Epithelial cell of proximal tubule (primary cell): ENCODE measurements around the gene FZD2. TPM values are rescaled to one million over a fixed set of nuclear protein-coding genes. Genes with fewer than 3 reads are reported as not detected.

ENCODE experiments used
- DNase-seq: peaks from one replicate; pipeline ENCODE4 v3.0.0-alpha.2; 2011; ENCODE audit warnings: low read depth
- H3K4me3 ChIP-seq: 2 replicates; pipeline ENCODE4 v1.5.1; 2011; ENCODE audit warnings: low read depth, mild to moderate bottlenecking, low read length
- total RNA-seq: library from RNA; depleted of rRNA; stranded (reverse); fragments of >200 nt; gene quantifications from 2 replicates; pipeline ENCODE4 v1.2.3, GENCODE V29; 2015
- TF ChIP-seq, protein P1 (sequence below): conservative IDR thresholded peaks from 2 replicates; pipeline ENCODE4 v1.5.1; 2012; ENCODE audit warnings: low read depth, mild to moderate bottlenecking, low read length

FZD2 gene
- total RNA-seq, 1 donor from 2014 or later = 4.1 TPM

DNA sequence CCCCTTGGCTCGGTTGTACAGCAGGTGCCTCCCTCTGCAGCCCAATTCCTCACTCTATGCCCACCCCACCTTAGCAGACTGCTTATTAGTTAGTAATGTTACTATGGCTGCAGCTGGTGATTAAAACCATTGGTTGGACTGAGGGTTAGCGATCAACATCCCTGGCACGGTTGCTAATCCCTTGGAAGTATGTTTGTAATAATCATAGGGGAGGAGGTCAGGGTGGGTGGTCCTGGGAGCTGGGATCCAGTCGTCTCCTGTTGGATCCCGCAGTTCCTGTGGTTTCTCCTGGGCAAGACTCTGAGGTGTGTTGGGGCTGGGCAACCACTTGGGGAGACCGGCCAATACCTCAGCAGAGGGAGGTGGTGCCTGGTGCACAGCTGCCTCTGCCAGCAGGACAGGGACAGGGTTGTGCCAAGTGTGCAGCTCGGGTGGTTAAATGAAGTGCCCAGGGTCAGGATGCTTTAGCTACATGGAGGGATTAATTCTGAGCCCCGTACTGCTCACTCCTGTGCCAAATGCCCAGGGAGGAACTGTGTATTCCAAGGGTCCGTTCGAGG is 38.0 kb downstream of the FZD2 start:
- DNase-seq = no peak

DNA sequence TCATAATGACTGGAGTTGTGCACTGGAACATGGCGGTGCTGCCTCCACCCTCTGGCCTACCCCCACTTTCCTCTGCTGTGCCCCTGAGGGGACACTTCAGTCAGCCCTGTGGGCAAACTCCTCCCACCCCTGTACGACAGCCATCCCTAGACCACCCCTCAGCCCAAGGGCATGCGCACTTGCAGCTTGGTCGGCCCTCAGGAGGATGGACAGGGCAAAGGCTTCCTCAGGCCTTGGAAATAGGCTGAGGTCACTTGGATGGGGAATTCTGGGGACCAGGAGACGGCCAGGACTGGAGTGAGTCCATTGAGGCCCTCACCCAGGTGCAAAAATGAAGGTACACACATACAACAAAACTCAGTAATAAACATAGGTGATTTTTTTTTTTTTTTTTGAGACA is 41.0 kb downstream of the FZD2 start:
- TF ChIP-seq, protein P1, sequence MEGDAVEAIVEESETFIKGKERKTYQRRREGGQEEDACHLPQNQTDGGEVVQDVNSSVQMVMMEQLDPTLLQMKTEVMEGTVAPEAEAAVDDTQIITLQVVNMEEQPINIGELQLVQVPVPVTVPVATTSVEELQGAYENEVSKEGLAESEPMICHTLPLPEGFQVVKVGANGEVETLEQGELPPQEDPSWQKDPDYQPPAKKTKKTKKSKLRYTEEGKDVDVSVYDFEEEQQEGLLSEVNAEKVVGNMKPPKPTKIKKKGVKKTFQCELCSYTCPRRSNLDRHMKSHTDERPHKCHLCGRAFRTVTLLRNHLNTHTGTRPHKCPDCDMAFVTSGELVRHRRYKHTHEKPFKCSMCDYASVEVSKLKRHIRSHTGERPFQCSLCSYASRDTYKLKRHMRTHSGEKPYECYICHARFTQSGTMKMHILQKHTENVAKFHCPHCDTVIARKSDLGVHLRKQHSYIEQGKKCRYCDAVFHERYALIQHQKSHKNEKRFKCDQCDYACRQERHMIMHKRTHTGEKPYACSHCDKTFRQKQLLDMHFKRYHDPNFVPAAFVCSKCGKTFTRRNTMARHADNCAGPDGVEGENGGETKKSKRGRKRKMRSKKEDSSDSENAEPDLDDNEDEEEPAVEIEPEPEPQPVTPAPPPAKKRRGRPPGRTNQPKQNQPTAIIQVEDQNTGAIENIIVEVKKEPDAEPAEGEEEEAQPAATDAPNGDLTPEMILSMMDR = no peak
- DNase-seq = no peak
- no peak overlapping the region for H3K4me3 ChIP-seq

More for the DNA sequence above, 38.0 kb downstream of the FZD2 start:
- TF ChIP-seq, protein P1 = no peak
- H3K4me3 ChIP-seq = no peak overlapping the region

DNA sequence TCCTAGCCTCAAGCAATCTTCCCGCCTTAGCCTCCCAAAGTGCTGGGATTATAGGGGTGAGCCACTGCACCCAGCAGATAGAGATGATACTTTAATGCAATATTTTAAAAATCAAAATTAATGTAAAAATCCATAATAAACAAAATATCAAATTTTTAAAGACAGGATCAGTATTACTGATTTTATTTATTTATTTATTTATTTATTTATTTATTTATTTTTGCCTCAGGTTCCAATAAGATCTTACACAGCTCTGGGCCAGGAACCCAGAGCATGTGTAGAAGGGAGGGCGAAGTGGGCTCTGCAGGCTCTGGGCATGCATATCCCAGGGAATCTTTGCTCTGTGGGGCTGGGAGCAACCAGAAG is 41.6 kb downstream of the FZD2 start:
- H3K4me3 ChIP-seq = no peak overlapping the region
- TF ChIP-seq, protein P1 = no peak
- DNase-seq = no peak

DNA sequence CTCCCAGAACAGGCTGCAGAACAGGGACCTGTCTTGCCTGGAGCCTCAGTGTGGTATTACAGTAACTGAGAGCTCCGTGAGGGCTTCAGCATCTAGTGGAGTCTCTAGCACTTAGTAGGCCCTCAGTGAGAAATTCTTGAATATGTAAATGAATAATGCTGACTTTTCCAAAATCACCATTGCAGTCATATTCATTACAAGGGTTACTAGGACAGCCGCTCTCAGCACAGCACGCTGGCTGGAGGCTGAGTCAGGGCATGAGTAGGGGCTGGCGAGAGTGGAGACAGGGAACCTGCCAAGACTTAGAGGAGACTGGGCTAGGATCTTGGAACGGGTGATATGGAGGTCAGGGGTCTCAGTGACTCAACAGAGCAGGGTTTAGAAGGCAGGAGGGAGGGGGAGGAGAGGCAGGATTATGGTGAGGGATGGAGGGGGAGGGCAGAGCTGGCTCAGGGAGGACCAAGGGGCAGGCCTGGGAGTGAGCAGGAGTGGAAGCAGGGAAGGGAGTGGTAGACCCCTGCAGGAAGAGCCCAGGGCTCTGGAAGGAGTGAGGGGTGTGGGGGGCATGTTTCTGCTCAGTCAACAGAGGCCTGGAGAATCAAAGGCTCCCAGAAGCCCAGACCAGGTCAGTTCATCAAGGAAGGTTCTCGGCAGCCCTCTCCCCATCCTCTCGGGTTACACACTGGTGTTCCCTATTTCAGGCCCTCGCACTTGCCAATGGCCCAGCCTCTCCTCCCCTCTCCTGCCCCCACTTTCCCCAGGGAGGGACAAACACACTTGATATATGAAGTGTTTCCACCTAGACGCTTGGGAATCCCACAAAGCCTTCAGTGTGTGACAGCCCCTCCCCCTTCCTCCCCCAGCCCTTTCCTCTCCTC is 42.3 kb downstream of the FZD2 start:
- DNase-seq = peak; percentile 37
- TF ChIP-seq, protein P1 = no peak
- H3K4me3 ChIP-seq = no peak overlapping the region

- no peak for DNase-seq
- TF ChIP-seq, protein P1 = no peak
- no peak overlapping the region for H3K4me3 ChIP-seq
Observed at GRCh38 chr17:44601539-44601938, 44.3 kb downstream of the FZD2 start.

- H3K4me3 ChIP-seq = no peak overlapping the region
- TF ChIP-seq, protein P1 = no peak
- DNase-seq = no peak
Observed at GRCh38 chr17:44601973-44602372, 44.7 kb downstream of the FZD2 start.

GRCh38 chr17:44602390-44602789 is 45.1 kb downstream of the FZD2 start:
- no peak for DNase-seq
- H3K4me3 ChIP-seq = no peak overlapping the region
- TF ChIP-seq, protein P1 = no peak
